SH-SY5Y (cell line): ENCODE results near the gene EMSY.

Experiments
- GATA2 ChIP-seq: IDR thresholded peaks from 2 replicates; pipeline ENCODE4 v1.6.1; 2011; ENCODE audit warnings: mild to moderate bottlenecking, low read depth, low read length
- GATA3 ChIP-seq: IDR thresholded peaks from 2 replicates; pipeline ENCODE4 v1.6.1; 2011; ENCODE audit warnings: low read depth, mild to moderate bottlenecking, low read length, moderate library complexity

GRCh38 chr11:76493626-76494539 lies 49.1 kb downstream of the EMSY start:
- no peak for TF ChIP-seq GATA2
- no peak for TF ChIP-seq GATA3
